Measurements from ENCODE around the gene HBS1L. TPM values are rescaled to one million over a fixed set of nuclear protein-coding genes. Genes with fewer than 3 reads are reported as not detected.

Gene HBS1L
- total and polyA plus RNA-seq, 2 of the 4 experiments (the other 2 are of a cell fraction), result 45.1 to 120 TPM

GRCh38 chr6:134954272-134955000 is 100.2 kb downstream of the HBS1L start:
- no peak overlapping the region for H4K91ac ChIP-seq (ENCODE audit: insufficient read depth, low read depth, low read length)
- H4K20me1 ChIP-seq (ENCODE audit: insufficient read depth, low read length), result no peaks in the 10 kb centered on the region
- TF ChIP-seq CEBPB (IDR thresholded peaks at IDR 0.05; ENCODE audit: low read depth, low read length), result 0 out of 2 replicates have a peak, but pooled peaks have one; percentile 7
- TF ChIP-seq ELK1 (IDR thresholded peaks at IDR 0.05; ENCODE audit: borderline replicate concordance, low read depth, low read length), result no peak
- H3K36me3 ChIP-seq (ENCODE audit: control insufficient read depth, insufficient read depth, low read length), result peaks cover 1% of the 10 kb centered on the region; the same call in 1 of the 2 replicates
- H2BK5ac ChIP-seq (ENCODE audit: low read depth, low read length, poor library complexity, severe bottlenecking), result no peak overlapping the region
- no peak overlapping the region for H4K5ac ChIP-seq (ENCODE audit: low read depth, low read length)
- BruUV-seq (replicated peaks), result no TSS peak
- no peak overlapping the region for H2BK20ac ChIP-seq (ENCODE audit: low read depth, low read length)
- H3K4me2 ChIP-seq (ENCODE audit: low read depth, low read length), result no peak overlapping the region
- ChIA-PET CTCF (interaction anchor here (0.7 kb wide), 1 partner anchor 10 kb away, joined by 3 read pairs; no protein-coding TSS in a partner anchor), POLR2A (ENCODE audit: unreplicated experiment) (no interaction called here)
- no peak for ATAC-seq (ENCODE audit: low read depth)
- no peak for DNase-seq
- no peak overlapping the region for H3K23ac ChIP-seq (ENCODE audit: low read depth, low read length)
- intact Hi-C loops (cut with micrococcal nuclease) (no loop called here), in situ Hi-C loops (cut with MboI; ENCODE audit: low sequenced_read_pairs) (no loop called here), dilution Hi-C loops (cut with HindIII; ENCODE audit: low sequenced_read_pairs, unreplicated experiment) (no loop called here)
- no peak overlapping the region for H4K8ac ChIP-seq (ENCODE audit: low read depth in 2 of 2, low read length in 2 of 2)
- H2BK15ac ChIP-seq (ENCODE audit: low read depth, low read length), result no peak overlapping the region
- no peaks in the 10 kb centered on the region for H3K79me1 ChIP-seq (ENCODE audit: low read depth in 1 of 2, low read length in 2 of 2)
- no peaks in the 10 kb centered on the region for H3K4me1 ChIP-seq (ENCODE audit: control insufficient read depth, insufficient read depth, low read length)
- H3K9me1 ChIP-seq (ENCODE audit: insufficient read depth, low read length), result no peaks in the 10 kb centered on the region
- H2AK5ac ChIP-seq (ENCODE audit: low read depth, low read length), result no peak overlapping the region
- no peak overlapping the region for H2AK9ac ChIP-seq (replicated peaks; ENCODE audit: low read depth, low read length, poor library complexity)
- H3K9ac ChIP-seq (ENCODE audit: low read depth, low read length), result no peak overlapping the region
- H3K27me3 ChIP-seq (ENCODE audit: control insufficient read depth, insufficient read depth, low read length), result no peaks in the 10 kb centered on the region
- no peak overlapping the region for H2AFZ ChIP-seq (replicated peaks; ENCODE audit: low read length, poor library complexity)
- H3K27ac ChIP-seq (ENCODE audit: insufficient read depth, low read length), result no peak overlapping the region
- no CpG with 5 or more reads among the region's 4 CpGs for WGBS, 2 experiments (ENCODE audit: extremely low coverage in 2 of 2, insufficient read length in 1 of 2)
- no peak overlapping the region for H3K14ac ChIP-seq (replicated peaks; ENCODE audit: low read depth, low read length)
- H3K18ac ChIP-seq (ENCODE audit: low read depth, low read length), result no peak overlapping the region
- no peak overlapping the region for H3K4me3 ChIP-seq (ENCODE audit: insufficient read depth, low read depth, low read length)
- no peak overlapping the region for H3K56ac ChIP-seq (ENCODE audit: extremely low read depth, insufficient read depth, low read length)
- H3K4ac ChIP-seq (ENCODE audit: low read depth, low read length), result no peak overlapping the region
- no peak overlapping the region for H2BK120ac ChIP-seq (ENCODE audit: low read depth, low read length)
- peaks cover 4% of the 10 kb centered on the region for H3K9me3 ChIP-seq (ENCODE audit: control insufficient read depth, insufficient read depth, low read length)

Measured in IMR-90 (cell line).